ENCODE measurements around the gene HGD. TPM values are rescaled to one million over a fixed set of nuclear protein-coding genes. Genes with fewer than 3 reads are reported as not detected.
"Not testable (repeated sequence)": the region's sequence is repeated elsewhere in the genome, so short reads cannot be mapped to it uniquely, and the experiment has no call there.

Gene HGD
- total RNA-seq, 1 donor from 2014 or later: 510 TPM

- DNase-seq (ENCODE audit: low spot score): no peak
- no peak for ATAC-seq
These were observed 40.3 kb downstream of the HGD start for GRCh38 chr3:120641696-120642246.

GRCh38 chr3:120640231-120640630 is 41.8 kb downstream of the HGD start:
- ATAC-seq (no peak), DNase-seq (ENCODE audit: low spot score) (no peak)

- not testable (repeated sequence) for DNase-seq (ENCODE audit: low spot score); ATAC-seq
These were observed 43.2 kb downstream of the HGD start for GRCh38 chr3:120638820-120639219.

GRCh38 chr3:120637851-120638559 is 44.0 kb downstream of the HGD start:
- DNase-seq (ENCODE audit: low spot score): no peak
- peak; percentile 38 for ATAC-seq

GRCh38 chr3:120636795-120637401 is 45.1 kb downstream of the HGD start:
- no peak for DNase-seq (ENCODE audit: low spot score)
- ATAC-seq: peak; percentile 36

- DNase-seq (ENCODE audit: low spot score): no peak
- no peak for ATAC-seq
These were observed 47.5 kb downstream of the HGD start for GRCh38 chr3:120634539-120634938.

GRCh38 chr3:120625159-120625586 is 56.9 kb downstream of the HGD start:
- DNase-seq (ENCODE audit: low spot score) (no peak), ATAC-seq (peak; percentile 73)

- no peak for DNase-seq (ENCODE audit: low spot score)
- ATAC-seq: no peak
These were observed 58.3 kb downstream of the HGD start for GRCh38 chr3:120623727-120624093.

GRCh38 chr3:120622870-120623726 is 58.9 kb downstream of the HGD start:
- DNase-seq (ENCODE audit: low spot score) (no peak), ATAC-seq (peak; percentile 39)

- no peak for DNase-seq (ENCODE audit: low spot score)
- ATAC-seq: no peak
These were observed 59.6 kb downstream of the HGD start for GRCh38 chr3:120622457-120622856.

- ATAC-seq; DNase-seq (ENCODE audit: low spot score): not testable (repeated sequence)
These were observed 65.3 kb downstream of the HGD start for GRCh38 chr3:120616745-120617144.

- peak; percentile 23 for ATAC-seq
- no peak for DNase-seq (ENCODE audit: low spot score)
These were observed 66.0 kb downstream of the HGD start for GRCh38 chr3:120615847-120616609.

- no peak for ATAC-seq
These were observed 67.3 kb downstream of the HGD start for GRCh38 chr3:120614765-120615164.

GRCh38 chr3:120608506-120608905 is 73.5 kb downstream of the HGD start:
- ATAC-seq (no peak), DNase-seq (ENCODE audit: low spot score) (no peak)

More at GRCh38 chr3:120614765-120615164, 67.3 kb downstream of the HGD start:
- no peak for DNase-seq (ENCODE audit: low spot score)

GRCh38 chr3:120604784-120605183 is 77.3 kb downstream of the HGD start:
- DNase-seq (ENCODE audit: low spot score) (no peak), ATAC-seq (peak; percentile 49)

GRCh38 chr3:120604382-120604781 is 77.7 kb downstream of the HGD start:
- ATAC-seq (peak; percentile 22), DNase-seq (ENCODE audit: low spot score) (no peak)

GRCh38 chr3:120602682-120603081 is 79.4 kb downstream of the HGD start:
- no peak for ATAC-seq
- no peak for DNase-seq (ENCODE audit: low spot score)

- no peak for ATAC-seq
- DNase-seq (ENCODE audit: low spot score): no peak
These were observed 80.5 kb downstream of the HGD start for GRCh38 chr3:120601554-120601953.

- ATAC-seq (no peak), DNase-seq (ENCODE audit: low spot score) (no peak)
These were observed 82.8 kb downstream of the HGD start for GRCh38 chr3:120599211-120599610.

- no peak for ATAC-seq
- no peak for DNase-seq (ENCODE audit: low spot score)
These were observed 84.5 kb downstream of the HGD start for GRCh38 chr3:120597445-120598049.
